PC-9 (cell line): ENCODE measurements around the gene THPO.

Experiments used
- CTCF ChIP-seq: fragments of 200-600 bp; sonication (generic); conservative IDR thresholded peaks from 2 replicates; pipeline ENCODE4 v1.6.1; 2017; ENCODE audit warnings: mixed run types, antibody characterized with exemption, mild to moderate bottlenecking, moderate library complexity
- EZH2 ChIP-seq: fragments of 200-600 bp; sonication (generic); IDR thresholded peaks from 2 replicates; pipeline ENCODE4 v1.8.0; 2017; ENCODE audit warnings: antibody characterized with exemption, low read depth

GRCh38 chr3:184381261-184382224 lies 3.5 kb upstream of the THPO start:
- no peak for TF ChIP-seq CTCF
- TF ChIP-seq EZH2: no peak
